Gastrocnemius medialis (tissue), 4 donors: Measurements from ENCODE around the gene HGFAC.

ENCODE experiments used
- CTCF ChIP-seq, 5 experiments: fragments of 450-650 bp in 3 of 5; fragments of 200-600 bp in 2 of 5; sonication (generic) in 2 of 5; IDR thresholded peaks in 4 of 5; conservative IDR thresholded peaks in 1 of 5; 1 replicate in 4 of 5; 2 replicates in 1 of 5; pipeline ENCODE4 v1.5.1; 2016 to 2019; ENCODE audit warnings: antibody characterized with exemption in 5 of 5, mild to moderate bottlenecking in 3 of 5, moderate library complexity in 3 of 5
- POLR2A ChIP-seq, 2 donors: fragments of 450-650 bp; IDR thresholded peaks; one replicate each; pipeline ENCODE4 v1.6.1; 2017; ENCODE audit warnings: antibody characterized with exemption in 2 of 2, mild to moderate bottlenecking in 2 of 2, moderate library complexity in 2 of 2

GRCh38 chr4:3417448-3417847, 24.3 kb upstream of the HGFAC start:
- no peak for TF ChIP-seq POLR2A (IDR thresholded peaks at IDR 0.05)
- no peak for TF ChIP-seq CTCF (IDR thresholded peaks at IDR 0.05 in 4 of 5, conservative IDR thresholded peaks at IDR 0.05 in 1 of 5)
